H9 (cell line): Measurements from ENCODE around the gene SPDYE2B. TPM values are rescaled to one million over a fixed set of nuclear protein-coding genes. Genes with fewer than 3 reads are reported as not detected.
"Not testable (repeated sequence)": the region's sequence is repeated elsewhere in the genome, so short reads cannot be mapped to it uniquely, and the experiment has no call there.

Experiments used
- DNase-seq: peaks from one replicate; pipeline ENCODE4 v3.0.0-alpha.2; 2017
- H2AFZ ChIP-seq: one replicate; pipeline ENCODE4 v1.6.1; 2013; ENCODE audit warnings: mild to moderate bottlenecking, low read length, control low read depth, moderate library complexity
- H2AK5ac ChIP-seq: 2 replicates; pipeline ENCODE4 v1.6.1; 2013; ENCODE audit warnings: low read length, control low read depth, mixed read lengths; ENCODE audit not compliant: insufficient read length
- H2BK120ac ChIP-seq: one replicate; pipeline ENCODE4 v1.6.1; 2013; ENCODE audit warnings: low read depth, mild to moderate bottlenecking, low read length, control low read depth, inconsistent platforms; ENCODE audit not compliant: poor library complexity, severe bottlenecking
- H2BK12ac ChIP-seq: 2 replicates; pipeline ENCODE4 v1.6.1; 2013; ENCODE audit warnings: low read length, control low read depth, mixed read lengths, low read depth; ENCODE audit not compliant: insufficient read length
- H2BK15ac ChIP-seq: 2 replicates; pipeline ENCODE4 v1.6.1; 2013; ENCODE audit warnings: low read depth, low read length, control low read depth
- H2BK20ac ChIP-seq: one replicate; pipeline ENCODE4 v1.6.1; 2013; ENCODE audit warnings: low read depth, mild to moderate bottlenecking, low read length, control low read depth, inconsistent platforms; ENCODE audit not compliant: poor library complexity, severe bottlenecking
- H2BK5ac ChIP-seq: 2 replicates; pipeline ENCODE4 v1.6.1; 2013; ENCODE audit warnings: low read length, control low read depth, mixed read lengths; ENCODE audit not compliant: insufficient read length
- H3K14ac ChIP-seq: 2 replicates; pipeline ENCODE4 v1.6.1; 2013; ENCODE audit warnings: low read length, control low read depth; ENCODE audit not compliant: insufficient read depth
- H3K18ac ChIP-seq: 2 replicates; pipeline ENCODE4 v1.6.1; 2013; ENCODE audit warnings: low read depth, mild to moderate bottlenecking, mixed read lengths, low read length, control low read depth; ENCODE audit not compliant: insufficient read length
- H3K23ac ChIP-seq: 2 replicates; pipeline ENCODE4 v1.6.1; 2013; ENCODE audit warnings: low read length, control low read depth, mixed read lengths, low read depth; ENCODE audit not compliant: insufficient read length
- H3K23me2 ChIP-seq: 2 replicates; pipeline ENCODE4 v1.6.1; 2013; ENCODE audit warnings: low read depth, mild to moderate bottlenecking, mixed read lengths, low read length, control low read depth; ENCODE audit not compliant: insufficient read length, poor library complexity, severe bottlenecking
- H3K27ac ChIP-seq: 2 replicates; pipeline ENCODE4 v1.5.1; 2013; ENCODE audit warnings: low read length, control low read depth, mixed read lengths, low read depth; ENCODE audit not compliant: insufficient read length
- H3K27me3 ChIP-seq: 2 replicates; pipeline ENCODE4 v1.6.1; 2013; ENCODE audit warnings: low read length, control low read depth, inconsistent platforms; ENCODE audit not compliant: insufficient read depth
- H3K4ac ChIP-seq: 2 replicates; pipeline ENCODE4 v1.6.1; 2013; ENCODE audit warnings: low read depth, mild to moderate bottlenecking, control low read depth, inconsistent platforms, low read length, moderate library complexity
- H3K4me1 ChIP-seq: 2 replicates; pipeline ENCODE4 v1.6.1; 2013; ENCODE audit warnings: low read length, control low read depth, inconsistent platforms; ENCODE audit not compliant: insufficient read depth
- H3K4me2 ChIP-seq: 2 replicates; pipeline ENCODE4 v1.6.1; 2013; ENCODE audit warnings: low read length, control low read depth, mixed read lengths; ENCODE audit not compliant: insufficient read length, insufficient read depth
- H3K56ac ChIP-seq: 2 replicates; pipeline ENCODE4 v1.6.1; 2013; ENCODE audit warnings: low read depth, mild to moderate bottlenecking, mixed read lengths, low read length, control low read depth; ENCODE audit not compliant: insufficient read length
- H3K79me1 ChIP-seq: 2 replicates; pipeline ENCODE4 v1.6.1; 2013; ENCODE audit warnings: low read depth, mild to moderate bottlenecking, moderate library complexity, low read length, control low read depth, inconsistent platforms; ENCODE audit not compliant: insufficient read depth, poor library complexity, severe bottlenecking
- H3K79me2 ChIP-seq: 2 replicates; pipeline ENCODE4 v1.6.1; 2013; ENCODE audit warnings: low read length, control low read depth, inconsistent platforms; ENCODE audit not compliant: insufficient read depth
- H3K9ac ChIP-seq: 2 replicates; pipeline ENCODE4 v1.6.1; 2013; ENCODE audit warnings: low read length, control low read depth, mixed read lengths; ENCODE audit not compliant: insufficient read length; ENCODE audit errors: extremely low read depth
- H3K9me3 ChIP-seq: one replicate; pipeline ENCODE4 v1.6.1; 2013; ENCODE audit warnings: low read depth, low read length, inconsistent platforms; ENCODE audit not compliant: control insufficient read depth
- H3T11ph ChIP-seq: one replicate; pipeline ENCODE4 v1.6.1; 2013; ENCODE audit warnings: mild to moderate bottlenecking, low read length, control low read depth, inconsistent platforms
- H4K20me1 ChIP-seq: one replicate; pipeline ENCODE4 v1.6.1; 2013; ENCODE audit not compliant: control insufficient read depth, insufficient read length, insufficient read depth
- H4K5ac ChIP-seq: 2 replicates; pipeline ENCODE4 v1.6.1; 2013; ENCODE audit warnings: low read depth, mild to moderate bottlenecking, mixed read lengths, low read length, control low read depth; ENCODE audit not compliant: insufficient read length
- H4K8ac ChIP-seq: replicated peaks from 2 replicates; pipeline ENCODE4 v1.6.1; 2013; ENCODE audit warnings: low read length, control low read depth, mixed read lengths, low read depth; ENCODE audit not compliant: insufficient read length
- H4K91ac ChIP-seq: 2 replicates; pipeline ENCODE4 v1.6.1; 2013; ENCODE audit warnings: low read depth, mild to moderate bottlenecking, moderate library complexity, mixed read lengths, low read length, control low read depth; ENCODE audit not compliant: insufficient read length
- H3K27ac Mint-ChIP-seq, 3 experiments: 2 replicates in 2 of 3; 3 replicates in 1 of 3; pipeline ENCODE4 v1.8.0; 2020 to 2021; ENCODE audit warnings: mixed read lengths in 3 of 3, mild to moderate bottlenecking in 1 of 3, moderate library complexity in 1 of 3
- H3K27me3 Mint-ChIP-seq: 2 replicates; pipeline ENCODE4 v1.8.0; 2021; ENCODE audit warnings: low read depth, mild to moderate bottlenecking, moderate library complexity, mixed read lengths
- H3K36me3 Mint-ChIP-seq, 3 experiments: 2 replicates in 2 of 3; 3 replicates in 1 of 3; pipeline ENCODE4 v1.8.0; 2020 to 2021; ENCODE audit warnings: low read depth in 3 of 3, mixed read lengths in 3 of 3; ENCODE audit not compliant: insufficient read depth in 1 of 3
- H3K4me1 Mint-ChIP-seq, 2 experiments: 2 replicates each; pipeline ENCODE4 v1.8.0; 2020; ENCODE audit warnings: mixed read lengths in 2 of 2
- H3K4me3 Mint-ChIP-seq, 2 experiments: 2 replicates in 1 of 2; 3 replicates in 1 of 2; pipeline ENCODE4 v1.8.0; 2020 to 2021; ENCODE audit warnings: mild to moderate bottlenecking in 2 of 2, mixed read lengths in 2 of 2, moderate library complexity in 1 of 2
- H3K9me3 Mint-ChIP-seq, 2 experiments: 2 replicates in 1 of 2; 3 replicates in 1 of 2; pipeline ENCODE4 v1.8.0; 2020; ENCODE audit warnings: mild to moderate bottlenecking in 2 of 2, mixed read lengths in 2 of 2, moderate library complexity in 1 of 2
- WGBS: extraction: QIAGEN DNeasy Blood & Tissue Kit; methylation state at CpG from one replicate; pipeline ENCODE4 v1.1.7; 2013; ENCODE audit warnings: missing lambda C conversion rate, low lambda C conversion rate, mixed read lengths; ENCODE audit not compliant: insufficient read length; ENCODE audit errors: extremely low coverage; 5-methylcytosine and 5-hydroxymethylcytosine counted together
- total RNA-seq: library from RNA; stranded (reverse); gene quantifications from 2 replicates; pipeline ENCODE4 v1.2.1, GENCODE V29; 2021

The SPDYE2B gene
- total RNA-seq, 1 experiment from 2014 or later, result not detected

GRCh38 chr7:102680780-102681179 lies 30.7 kb downstream of the SPDYE2B start:
- no CpG with 5 or more reads among the region's 5 CpGs for WGBS

GRCh38 chr7:102682560-102682959 lies 32.4 kb downstream of the SPDYE2B start:
- H3K9ac ChIP-seq, H3K4me1 Mint-ChIP-seq, H4K20me1 ChIP-seq, H3K18ac ChIP-seq, H3T11ph ChIP-seq, H4K5ac ChIP-seq, H3K4me1 ChIP-seq, H3K23me2 ChIP-seq, H2BK5ac ChIP-seq, H2BK15ac ChIP-seq, H3K14ac ChIP-seq, H3K4me3 Mint-ChIP-seq, H3K36me3 Mint-ChIP-seq, H3K27ac Mint-ChIP-seq, H3K4me2 ChIP-seq, H3K79me1 ChIP-seq, H3K23ac ChIP-seq, H2AFZ ChIP-seq, H2AK5ac ChIP-seq, H3K27me3 Mint-ChIP-seq, H3K27ac ChIP-seq, H3K27me3 ChIP-seq, H3K9me3 Mint-ChIP-seq, H3K56ac ChIP-seq, DNase-seq, H2BK120ac ChIP-seq, H3K4ac ChIP-seq, H2BK12ac ChIP-seq, H3K9me3 ChIP-seq, H4K91ac ChIP-seq, H3K79me2 ChIP-seq, H2BK20ac ChIP-seq, H4K8ac ChIP-seq: not testable (repeated sequence)
- WGBS, result no CpG with 5 or more reads among the region's 5 CpGs

More at GRCh38 chr7:102680780-102681179, 30.7 kb downstream of the SPDYE2B start:
- not testable (repeated sequence) for H3K79me1 ChIP-seq, H2AFZ ChIP-seq, H3K27ac Mint-ChIP-seq, H3K9ac ChIP-seq, H2BK120ac ChIP-seq, H3K4ac ChIP-seq, H3K79me2 ChIP-seq, H3K23me2 ChIP-seq, H3K4me3 Mint-ChIP-seq, DNase-seq, H3K9me3 Mint-ChIP-seq, H3K27me3 Mint-ChIP-seq, H3K18ac ChIP-seq, H2BK5ac ChIP-seq, H3K27me3 ChIP-seq, H2AK5ac ChIP-seq, H3K56ac ChIP-seq, H4K5ac ChIP-seq, H4K91ac ChIP-seq, H2BK15ac ChIP-seq, H3K9me3 ChIP-seq, H3K4me1 ChIP-seq, H4K20me1 ChIP-seq, H2BK12ac ChIP-seq, H2BK20ac ChIP-seq, H3K4me2 ChIP-seq, H3K4me1 Mint-ChIP-seq, H3K36me3 Mint-ChIP-seq, H3K27ac ChIP-seq, H3K23ac ChIP-seq, H4K8ac ChIP-seq, H3T11ph ChIP-seq, H3K14ac ChIP-seq
